Hypothalamus (tissue), 51 donors: ENCODE measurements around the gene HSD3B1.

Source experiments
- DNase-seq, 51 donors: peaks; one replicate each; lab custom pipeline; 2025; lab: John Stamatoyannopoulos, UW

HSD3B1 gene

GRCh38 chr1:119506941-119507340 is at the start of gene HSD3B1:
HSD3B1 (plus strand) TSS chr1:119507210; CDS start chr1:119507477, 267 bp downstream.
- DNase-seq = no peak

- no peak for DNase-seq
Measured at GRCh38 chr1:119462964-119463363, 44.0 kb upstream of the HSD3B1 start.

- no peak for DNase-seq
Measured at GRCh38 chr1:119463569-119463968, 43.4 kb upstream of the HSD3B1 start.

- no peak for DNase-seq
Measured at GRCh38 chr1:119466445-119466844, 40.6 kb upstream of the HSD3B1 start.

GRCh38 chr1:119467219-119467618 is 39.8 kb upstream of the HSD3B1 start:
- DNase-seq = no peak

- DNase-seq = no peak
Measured at GRCh38 chr1:119467857-119468668, 38.9 kb upstream of the HSD3B1 start.

- no peak for DNase-seq
Measured at GRCh38 chr1:119469741-119470140, 37.3 kb upstream of the HSD3B1 start.

- no peak for DNase-seq
Measured at GRCh38 chr1:119470377-119470776, 36.6 kb upstream of the HSD3B1 start.

- DNase-seq = no peak
Measured at GRCh38 chr1:119470958-119471357, 36.1 kb upstream of the HSD3B1 start.

- DNase-seq = no peak
Measured at GRCh38 chr1:119471566-119471965, 35.4 kb upstream of the HSD3B1 start.

GRCh38 chr1:119472080-119472818 is 34.8 kb upstream of the HSD3B1 start:
- no peak for DNase-seq

- no peak for DNase-seq
Measured at GRCh38 chr1:119472819-119473175, 34.2 kb upstream of the HSD3B1 start.

GRCh38 chr1:119475866-119476439 is 31.1 kb upstream of the HSD3B1 start:
- DNase-seq = peak in 9 of 51 donors; percentile 1 to 16 (median 2)

GRCh38 chr1:119477710-119478109 is 29.3 kb upstream of the HSD3B1 start:
- DNase-seq = no peak

GRCh38 chr1:119480175-119480574 is 26.8 kb upstream of the HSD3B1 start:
- no peak for DNase-seq

GRCh38 chr1:119481951-119482350 is 25.1 kb upstream of the HSD3B1 start:
- DNase-seq = no peak

GRCh38 chr1:119482517-119483425 is 24.2 kb upstream of the HSD3B1 start:
- no peak for DNase-seq

GRCh38 chr1:119483441-119484200 is 23.4 kb upstream of the HSD3B1 start:
- DNase-seq = no peak

GRCh38 chr1:119485201-119485600 is 21.8 kb upstream of the HSD3B1 start:
- DNase-seq = no peak

- no peak for DNase-seq
Measured at GRCh38 chr1:119488216-119488615, 18.8 kb upstream of the HSD3B1 start.
